ENCODE data around the gene TRAF3. TPM values are rescaled to one million over a fixed set of nuclear protein-coding genes. Genes with fewer than 3 reads are reported as not detected.

The TRAF3 gene
- total RNA-seq, 1 donor from 2014 or later = 25.9 TPM

GRCh38 chr14:102789349-102789748, 12.1 kb downstream of the TRAF3 start:
- Mint-ChIP-seq H3K36me3 (ENCODE audit: low read depth, unreplicated experiment) (peaks cover 2% of the 10 kb centered on the region), H3K4me1 (ENCODE audit: low read depth, unreplicated experiment) (peaks cover 7% of the 10 kb centered on the region), H3K27me3 (ENCODE audit: low read depth, unreplicated experiment) (no peaks in the 10 kb centered on the region), H3K4me3 (ENCODE audit: unreplicated experiment) (no peak overlapping the region), H3K27ac (ENCODE audit: unreplicated experiment) (no peak overlapping the region), H3K9me3 (ENCODE audit: unreplicated experiment) (no peaks in the 10 kb centered on the region)
- Histone ChIP-seq H3K4me2 (ENCODE audit: low read length) (no peak overlapping the region), H3K36me3 (ENCODE audit: insufficient read depth, low read length) (no peaks in the 10 kb centered on the region), H3K9me3 (ENCODE audit: insufficient read depth, low read depth, low read length) (peaks cover 3% of the 10 kb centered on the region), H2AFZ (ENCODE audit: low read depth, low read length) (no peak overlapping the region), H3K27ac (ENCODE audit: low read depth, low read length) (no peak overlapping the region), H3K9ac (ENCODE audit: low read length) (no peak overlapping the region), H3K27me3 (ENCODE audit: insufficient read depth, low read length) (no peaks in the 10 kb centered on the region), H3K4me3 (ENCODE audit: insufficient read depth, low read depth, low read length) (no peak overlapping the region), H3K4me1 (ENCODE audit: insufficient read depth, low read length) (no peaks in the 10 kb centered on the region), H4K20me1 (ENCODE audit: insufficient read depth, low read length) (peaks cover 92% of the 10 kb centered on the region), H3K79me2 (ENCODE audit: insufficient read depth, low read length) (peaks cover 96% of the 10 kb centered on the region)
- no peak for FAIRE-seq
- no peak for DNase-seq (ENCODE audit: low read depth)
- no peak for TF ChIP-seq EZH2 (IDR thresholded peaks at IDR 0.05; ENCODE audit: insufficient read depth, low read length)
- TF ChIP-seq CTCF (IDR thresholded peaks at IDR 0.05; ENCODE audit: insufficient read depth, low read depth, low read length) = no peak

GRCh38 chr14:102793531-102794328, 16.5 kb downstream of the TRAF3 start:
- no peak for DNase-seq (ENCODE audit: low read depth)
- Histone ChIP-seq H3K27ac (ENCODE audit: low read depth, low read length) (no peak overlapping the region), H3K4me2 (ENCODE audit: low read length) (no peak overlapping the region), H3K9me3 (ENCODE audit: insufficient read depth, low read depth, low read length) (peaks cover 3% of the 10 kb centered on the region), H3K79me2 (ENCODE audit: insufficient read depth, low read length) (peaks cover 87% of the 10 kb centered on the region), H3K27me3 (ENCODE audit: insufficient read depth, low read length) (no peaks in the 10 kb centered on the region), H4K20me1 (ENCODE audit: insufficient read depth, low read length) (peaks cover 89% of the 10 kb centered on the region), H3K4me3 (ENCODE audit: insufficient read depth, low read depth, low read length) (no peak overlapping the region), H3K4me1 (ENCODE audit: insufficient read depth, low read length) (peaks cover 13% of the 10 kb centered on the region), H3K9ac (ENCODE audit: low read length) (no peak overlapping the region), H3K36me3 (ENCODE audit: insufficient read depth, low read length) (no peaks in the 10 kb centered on the region), H2AFZ (ENCODE audit: low read depth, low read length) (no peak overlapping the region)
- no peaks in the 10 kb centered on the region for H3K27me3 Mint-ChIP-seq (ENCODE audit: low read depth, unreplicated experiment)
- H3K4me1 Mint-ChIP-seq (ENCODE audit: low read depth, unreplicated experiment) = peaks cover 20% of the 10 kb centered on the region
- FAIRE-seq = no peak
- H3K36me3 Mint-ChIP-seq (ENCODE audit: low read depth, unreplicated experiment) = peaks cover 2% of the 10 kb centered on the region
- H3K27ac Mint-ChIP-seq (ENCODE audit: unreplicated experiment) = no peak overlapping the region
- no peak for TF ChIP-seq CTCF (IDR thresholded peaks at IDR 0.05; ENCODE audit: insufficient read depth, low read depth, low read length)
- no peak for TF ChIP-seq EZH2 (IDR thresholded peaks at IDR 0.05; ENCODE audit: insufficient read depth, low read length)
- no peaks in the 10 kb centered on the region for H3K9me3 Mint-ChIP-seq (ENCODE audit: unreplicated experiment)
- no peak overlapping the region for H3K4me3 Mint-ChIP-seq (ENCODE audit: unreplicated experiment)

Data from astrocyte (in vitro differentiated cells and primary cell).